OCI-LY1 (cell line): ENCODE data around the gene SERPINB1.

Experiments
- H2AFZ ChIP-seq: fragments of 200-600 bp; sonication (generic), shearing (Covaris generic); 2 replicates; pipeline ENCODE4 v1.6.0; 2014; ENCODE audit warnings: antibody characterized with exemption, mild to moderate bottlenecking, low read length
- H3F3A ChIP-seq: fragments of 200-600 bp; sonication (generic), shearing (Covaris generic); 2 replicates; pipeline ENCODE4 v1.6.0; 2014; ENCODE audit warnings: mild to moderate bottlenecking, antibody characterized with exemption, low read length, moderate library complexity; ENCODE audit not compliant: insufficient read depth
- H3K27ac ChIP-seq: fragments of 200-600 bp; sonication (generic); 2 replicates; pipeline ENCODE4 v1.5.1; 2014; ENCODE audit warnings: low read length, mixed run types, mild to moderate bottlenecking, low read depth; ENCODE audit not compliant: poor library complexity, severe bottlenecking
- H3K27me3 ChIP-seq: fragments of 200-600 bp; sonication (generic); 2 replicates; pipeline ENCODE4 v1.6.0; 2014; ENCODE audit warnings: antibody characterized with exemption, mild to moderate bottlenecking, low read length, moderate library complexity; ENCODE audit not compliant: insufficient read depth
- H3K36me3 ChIP-seq: fragments of 200-600 bp; sonication (generic); 2 replicates; pipeline ENCODE4 v1.6.1; 2014; ENCODE audit warnings: mild to moderate bottlenecking, antibody characterized with exemption, low read length, moderate library complexity, mixed read lengths; ENCODE audit not compliant: insufficient read depth
- H3K4me1 ChIP-seq: fragments of 200-600 bp; sonication (generic); 2 replicates; pipeline ENCODE4 v1.5.1; 2014; ENCODE audit warnings: mild to moderate bottlenecking, low read length, moderate library complexity; ENCODE audit not compliant: insufficient read depth, severe bottlenecking
- H3K4me2 ChIP-seq: fragments of 200-600 bp; sonication (generic), shearing (Covaris generic); 2 replicates; pipeline ENCODE4 v1.6.1; 2014; ENCODE audit warnings: low read length
- H3K4me3 ChIP-seq: fragments of 200-600 bp; sonication (generic); 2 replicates; pipeline ENCODE4 v1.5.1; 2014; ENCODE audit warnings: low read length, low read depth, mild to moderate bottlenecking, mixed read lengths; ENCODE audit not compliant: poor library complexity, severe bottlenecking
- H3K79me2 ChIP-seq: fragments of 200-600 bp; shearing (Covaris generic); 2 replicates; pipeline ENCODE4 v1.6.1; 2016; ENCODE audit warnings: mixed run types, low read length, mixed read lengths; ENCODE audit not compliant: insufficient read depth
- H3K9ac ChIP-seq: fragments of 200-600 bp; sonication (generic), shearing (Covaris generic); 2 replicates; pipeline ENCODE4 v1.6.1; 2014; ENCODE audit warnings: mild to moderate bottlenecking, low read length, mixed read lengths
- H3K9me2 ChIP-seq: fragments of 200-600 bp; sonication (generic), shearing (Covaris generic); 2 replicates; pipeline ENCODE4 v1.6.1; 2014; ENCODE audit warnings: low read depth, mild to moderate bottlenecking, low read length, mixed read lengths
- H3K9me3 ChIP-seq: fragments of 200-600 bp; shearing (Covaris generic); 2 replicates; pipeline ENCODE4 v1.6.1; 2014; ENCODE audit warnings: low read length, mixed read lengths
- H4K20me1 ChIP-seq: fragments of 200-600 bp; sonication (generic), shearing (Covaris generic); 2 replicates; pipeline ENCODE4 v1.6.0; 2016; ENCODE audit warnings: mild to moderate bottlenecking, low read length; ENCODE audit not compliant: insufficient read depth
- EZH2 ChIP-seq: fragments of 200-600 bp; sonication (generic), shearing (Covaris generic); IDR thresholded peaks from 2 replicates; pipeline ENCODE4 v1.8.0; 2017; ENCODE audit warnings: borderline replicate concordance, mixed run types, mild to moderate bottlenecking, antibody characterized with exemption, low read length, moderate library complexity, mixed read lengths
- TF ChIP-seq, protein P1 (sequence below): fragments of 200-600 bp; sonication (generic), shearing (Covaris generic); IDR thresholded peaks from 2 replicates; pipeline ENCODE4 v1.5.1; 2017; ENCODE audit warnings: mild to moderate bottlenecking, antibody characterized with exemption, low read length, moderate library complexity, mixed read lengths

Gene SERPINB1

GRCh38 chr6:2871953-2872352 lies 30.3 kb upstream of the SERPINB1 start:
- Histone ChIP-seq H3K36me3 (no peaks in the 10 kb centered on the region; the same call in 1 of the 2 replicates), H3K4me1 (peaks cover 44% of the 10 kb centered on the region), H3K4me2 (no peak overlapping the region), H3K4me3 (no peak overlapping the region), H2AFZ (no peak overlapping the region), H3K9ac (no peak overlapping the region), H3K9me2 (no peaks in the 10 kb centered on the region), H3K9me3 (0 out of 2 replicates have a peak, but pooled peaks cover 3% of the 10 kb centered on the region), H3K27me3 (no peaks in the 10 kb centered on the region), H4K20me1 (no peaks in the 10 kb centered on the region), H3F3A (no peaks in the 10 kb centered on the region), H3K79me2 (no peaks in the 10 kb centered on the region), H3K27ac (no peak overlapping the region)
- TF ChIP-seq, protein P1, sequence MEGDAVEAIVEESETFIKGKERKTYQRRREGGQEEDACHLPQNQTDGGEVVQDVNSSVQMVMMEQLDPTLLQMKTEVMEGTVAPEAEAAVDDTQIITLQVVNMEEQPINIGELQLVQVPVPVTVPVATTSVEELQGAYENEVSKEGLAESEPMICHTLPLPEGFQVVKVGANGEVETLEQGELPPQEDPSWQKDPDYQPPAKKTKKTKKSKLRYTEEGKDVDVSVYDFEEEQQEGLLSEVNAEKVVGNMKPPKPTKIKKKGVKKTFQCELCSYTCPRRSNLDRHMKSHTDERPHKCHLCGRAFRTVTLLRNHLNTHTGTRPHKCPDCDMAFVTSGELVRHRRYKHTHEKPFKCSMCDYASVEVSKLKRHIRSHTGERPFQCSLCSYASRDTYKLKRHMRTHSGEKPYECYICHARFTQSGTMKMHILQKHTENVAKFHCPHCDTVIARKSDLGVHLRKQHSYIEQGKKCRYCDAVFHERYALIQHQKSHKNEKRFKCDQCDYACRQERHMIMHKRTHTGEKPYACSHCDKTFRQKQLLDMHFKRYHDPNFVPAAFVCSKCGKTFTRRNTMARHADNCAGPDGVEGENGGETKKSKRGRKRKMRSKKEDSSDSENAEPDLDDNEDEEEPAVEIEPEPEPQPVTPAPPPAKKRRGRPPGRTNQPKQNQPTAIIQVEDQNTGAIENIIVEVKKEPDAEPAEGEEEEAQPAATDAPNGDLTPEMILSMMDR: no peak
- no peak for TF ChIP-seq EZH2

- H3K27me3 ChIP-seq: no peaks in the 10 kb centered on the region
- no peaks in the 10 kb centered on the region; the same call in 1 of the 2 replicates for H3K36me3 ChIP-seq
- no peaks in the 10 kb centered on the region for H3K9me2 ChIP-seq
- no peak overlapping the region for H2AFZ ChIP-seq
- no peak overlapping the region for H3K27ac ChIP-seq
- no peaks in the 10 kb centered on the region for H3K79me2 ChIP-seq
- 0 out of 2 replicates have a peak, but pooled peaks cover 3% of the 10 kb centered on the region for H3K9me3 ChIP-seq
- H3K4me1 ChIP-seq: peaks cover 45% of the 10 kb centered on the region
- TF ChIP-seq, protein P1: no peak
- no peak for TF ChIP-seq EZH2
- H4K20me1 ChIP-seq: no peaks in the 10 kb centered on the region
- no peak overlapping the region for H3K4me2 ChIP-seq
- H3K9ac ChIP-seq: no peak overlapping the region
- no peak overlapping the region for H3K4me3 ChIP-seq
- H3F3A ChIP-seq: no peaks in the 10 kb centered on the region
These were observed 29.4 kb upstream of the SERPINB1 start for GRCh38 chr6:2871102-2871501.

DNA sequence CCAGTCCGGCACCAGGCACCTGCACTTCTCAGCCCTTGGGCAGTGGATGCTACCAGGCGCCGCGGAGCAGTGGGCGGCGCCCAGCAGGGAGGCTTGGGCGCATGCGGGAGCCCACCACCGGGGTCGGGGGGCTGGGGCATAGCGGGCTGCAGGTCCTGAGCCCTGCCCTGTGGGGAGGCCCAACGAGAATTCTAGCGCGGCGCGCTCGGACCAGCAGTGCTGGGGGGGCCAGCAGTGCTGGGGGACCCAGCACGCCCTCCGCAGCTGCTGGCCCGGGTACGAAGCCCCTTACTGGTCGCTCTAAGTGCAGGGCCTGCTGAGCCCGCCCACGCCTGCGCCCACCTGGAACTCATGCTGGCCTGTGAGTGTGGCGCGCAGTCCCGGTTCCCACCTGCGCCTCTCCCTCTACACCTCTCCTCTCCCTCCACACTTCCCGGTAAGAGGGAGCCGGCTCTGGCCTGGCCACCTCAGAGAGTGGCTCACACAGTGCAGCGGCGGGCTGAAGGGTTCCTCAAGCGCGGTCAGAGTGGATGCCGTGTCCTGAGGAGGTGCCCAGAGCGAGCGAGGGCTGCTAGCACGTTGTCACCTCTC lies 28.5 kb upstream of the SERPINB1 start:
- Histone ChIP-seq H3K9me3 (0 out of 2 replicates have a peak, but pooled peaks cover 3% of the 10 kb centered on the region), H3K4me3 (no peak overlapping the region), H3K4me1 (peaks cover 42% of the 10 kb centered on the region), H3K9me2 (no peaks in the 10 kb centered on the region), H3K79me2 (no peaks in the 10 kb centered on the region), H3K36me3 (no peaks in the 10 kb centered on the region; the same call in 1 of the 2 replicates), H3K27ac (no peak overlapping the region), H3K4me2 (no peak overlapping the region), H4K20me1 (no peaks in the 10 kb centered on the region), H2AFZ (no peak overlapping the region), H3F3A (no peaks in the 10 kb centered on the region), H3K9ac (no peak overlapping the region), H3K27me3 (no peaks in the 10 kb centered on the region)
- no peak for TF ChIP-seq EZH2
- TF ChIP-seq, protein P1: no peak
